ENCODE data around the gene SERINC3. TPM values are rescaled to one million over a fixed set of nuclear protein-coding genes. Genes with fewer than 3 reads are reported as not detected.

The SERINC3 gene
- total RNA-seq, 1 experiment from 2014 or later: 41.3 TPM

DNA sequence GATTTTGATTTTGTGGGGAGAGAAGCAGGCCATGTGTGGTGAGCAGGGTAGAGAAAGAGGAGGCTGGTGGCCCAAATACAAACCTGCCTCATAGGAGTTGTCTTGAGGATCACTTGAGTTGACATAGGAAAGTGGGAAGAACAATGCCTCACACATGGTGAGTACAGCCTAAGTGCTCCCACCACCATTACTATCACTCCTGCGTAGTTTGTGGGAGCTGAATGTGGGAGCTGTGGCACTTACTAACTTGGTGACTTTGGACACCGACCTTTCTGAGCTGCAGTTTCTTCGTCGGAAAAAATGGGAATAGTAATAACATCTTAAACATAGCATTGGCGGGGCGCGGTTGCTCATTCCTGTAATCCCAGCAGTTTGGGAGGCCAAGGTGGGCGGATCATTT lies 25.5 kb upstream of the SERINC3 start:
- DNase-seq (ENCODE audit: low spot score) (no peak), ATAC-seq (no peak)
- H3K9me3 Mint-ChIP-seq: no peaks in the 10 kb centered on the region
- no peaks in the 10 kb centered on the region for H3K27me3 Mint-ChIP-seq (ENCODE audit: low read depth)
- CTCF ChIA-PET: no interaction called here
- TF ChIP-seq, protein P1, sequence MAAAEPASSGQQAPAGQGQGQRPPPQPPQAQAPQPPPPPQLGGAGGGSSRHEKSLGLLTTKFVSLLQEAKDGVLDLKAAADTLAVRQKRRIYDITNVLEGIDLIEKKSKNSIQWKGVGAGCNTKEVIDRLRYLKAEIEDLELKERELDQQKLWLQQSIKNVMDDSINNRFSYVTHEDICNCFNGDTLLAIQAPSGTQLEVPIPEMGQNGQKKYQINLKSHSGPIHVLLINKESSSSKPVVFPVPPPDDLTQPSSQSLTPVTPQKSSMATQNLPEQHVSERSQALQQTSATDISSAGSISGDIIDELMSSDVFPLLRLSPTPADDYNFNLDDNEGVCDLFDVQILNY (CRISPR knock-in tag; IDR thresholded peaks at IDR 0.05): no peak
- TF ChIP-seq TCF7 (CRISPR knock-in tag; IDR thresholded peaks at IDR 0.05; ENCODE audit: low read depth) (no peak), TP53 (CRISPR knock-in tag; IDR thresholded peaks at IDR 0.05) (no peak), ZNF671 (CRISPR knock-in tag; IDR thresholded peaks at IDR 0.05) (no peak)
- POLR2A ChIA-PET: no interaction called here
- no peak overlapping the region for H3K4me3 Mint-ChIP-seq
- peak overlapping the region; percentile 59; the same call in 1 of the 2 replicates for H3K27ac Mint-ChIP-seq
- H3K36me3 Mint-ChIP-seq: no peaks in the 10 kb centered on the region
- peaks cover 2% of the 10 kb centered on the region; the same call in 1 of the 2 replicates for H3K4me1 Mint-ChIP-seq

DNA sequence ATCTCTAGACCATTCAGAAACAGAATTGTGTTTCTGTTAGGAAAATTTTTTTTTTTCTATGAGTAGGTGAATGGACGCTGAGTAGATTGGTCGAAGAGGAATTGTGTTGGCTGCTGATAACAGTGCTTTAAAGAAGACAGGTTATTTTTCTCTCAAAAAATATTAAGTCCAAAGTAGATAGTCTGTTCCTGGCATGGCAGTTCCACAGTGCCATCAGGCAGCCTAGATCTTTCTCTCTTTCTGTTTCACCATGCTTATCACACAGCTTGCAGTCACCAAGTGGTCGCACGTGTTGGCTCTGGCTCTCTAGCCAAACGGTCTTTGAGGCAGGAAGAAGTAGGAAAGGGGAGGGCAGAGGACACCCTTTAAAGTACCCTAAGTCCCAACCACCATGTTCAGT lies 22.4 kb upstream of the SERINC3 start:
- H3K9me3 Mint-ChIP-seq: no peaks in the 10 kb centered on the region
- DNase-seq (ENCODE audit: low spot score): no peak
- no peak for ATAC-seq
- ChIA-PET CTCF (no interaction called here), POLR2A (no interaction called here)
- peak overlapping the region; percentile 39; the same call in 1 of the 2 replicates for H3K27ac Mint-ChIP-seq
- no peaks in the 10 kb centered on the region for H3K27me3 Mint-ChIP-seq (ENCODE audit: low read depth)
- peaks cover 6% of the 10 kb centered on the region for H3K4me1 Mint-ChIP-seq
- H3K36me3 Mint-ChIP-seq: no peaks in the 10 kb centered on the region
- TF ChIP-seq, protein P2, sequence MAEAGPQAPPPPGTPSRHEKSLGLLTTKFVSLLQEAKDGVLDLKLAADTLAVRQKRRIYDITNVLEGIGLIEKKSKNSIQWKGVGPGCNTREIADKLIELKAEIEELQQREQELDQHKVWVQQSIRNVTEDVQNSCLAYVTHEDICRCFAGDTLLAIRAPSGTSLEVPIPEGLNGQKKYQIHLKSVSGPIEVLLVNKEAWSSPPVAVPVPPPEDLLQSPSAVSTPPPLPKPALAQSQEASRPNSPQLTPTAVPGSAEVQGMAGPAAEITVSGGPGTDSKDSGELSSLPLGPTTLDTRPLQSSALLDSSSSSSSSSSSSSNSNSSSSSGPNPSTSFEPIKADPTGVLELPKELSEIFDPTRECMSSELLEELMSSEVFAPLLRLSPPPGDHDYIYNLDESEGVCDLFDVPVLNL (CRISPR knock-in tag; IDR thresholded peaks at IDR 0.05; ENCODE audit: borderline replicate concordance, low read depth): no peak
- no peak overlapping the region for H3K4me3 Mint-ChIP-seq

DNA sequence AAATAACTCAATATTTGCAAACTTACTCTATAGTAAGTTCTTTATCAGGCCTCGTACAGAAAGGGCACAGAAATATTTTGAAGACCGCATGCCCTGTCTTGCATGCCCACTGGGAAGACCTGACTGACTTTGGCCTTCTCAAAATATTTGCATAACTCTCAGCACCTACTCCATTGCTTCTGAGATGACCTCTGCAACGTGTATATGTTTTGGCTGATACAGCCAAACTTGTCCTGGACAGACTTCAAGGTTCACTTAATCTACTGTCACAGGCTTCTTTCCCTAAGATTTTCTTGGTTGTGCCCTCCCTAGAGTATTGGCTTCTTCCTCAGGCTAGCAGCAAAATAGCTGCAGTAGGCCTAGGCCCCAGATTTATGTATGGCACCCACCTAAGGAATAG lies 21.5 kb upstream of the SERINC3 start:
- ChIA-PET POLR2A (interaction anchor here (0.6 to 0.7 kb wide), 2 partner anchors 43 to 1205 kb away, joined by 3 to 7 read pairs; no protein-coding TSS in a partner anchor), CTCF (no interaction called here)
- no peaks in the 10 kb centered on the region for H3K9me3 Mint-ChIP-seq
- no peaks in the 10 kb centered on the region for H3K36me3 Mint-ChIP-seq
- H3K4me1 Mint-ChIP-seq: peaks cover 6% of the 10 kb centered on the region
- TF ChIP-seq ZNF671 (CRISPR knock-in tag; IDR thresholded peaks at IDR 0.05) (no peak), ETV6 (CRISPR knock-in tag; IDR thresholded peaks at IDR 0.05) (no peak), GRHL2 (CRISPR knock-in tag; IDR thresholded peaks at IDR 0.05; ENCODE audit: insufficient replicate concordance, severe bottlenecking) (no peak), FOXP1 (CRISPR knock-in tag; IDR thresholded peaks at IDR 0.05; ENCODE audit: borderline replicate concordance) (no peak), RELA (CRISPR knock-in tag; IDR thresholded peaks at IDR 0.05; ENCODE audit: borderline replicate concordance) (no peak), TEAD4 (CRISPR knock-in tag; IDR thresholded peaks at IDR 0.05) (no peak), TCF7 (CRISPR knock-in tag; IDR thresholded peaks at IDR 0.05; ENCODE audit: low read depth) (no peak), ZNF138 (CRISPR knock-in tag; conservative IDR thresholded peaks at IDR 0.05) (no peak), CBFB (CRISPR knock-in tag; IDR thresholded peaks at IDR 0.05; ENCODE audit: low read depth) (no peak), ATF1 (CRISPR knock-in tag; IDR thresholded peaks at IDR 0.05) (no peak)
- TF ChIP-seq, protein P3, sequence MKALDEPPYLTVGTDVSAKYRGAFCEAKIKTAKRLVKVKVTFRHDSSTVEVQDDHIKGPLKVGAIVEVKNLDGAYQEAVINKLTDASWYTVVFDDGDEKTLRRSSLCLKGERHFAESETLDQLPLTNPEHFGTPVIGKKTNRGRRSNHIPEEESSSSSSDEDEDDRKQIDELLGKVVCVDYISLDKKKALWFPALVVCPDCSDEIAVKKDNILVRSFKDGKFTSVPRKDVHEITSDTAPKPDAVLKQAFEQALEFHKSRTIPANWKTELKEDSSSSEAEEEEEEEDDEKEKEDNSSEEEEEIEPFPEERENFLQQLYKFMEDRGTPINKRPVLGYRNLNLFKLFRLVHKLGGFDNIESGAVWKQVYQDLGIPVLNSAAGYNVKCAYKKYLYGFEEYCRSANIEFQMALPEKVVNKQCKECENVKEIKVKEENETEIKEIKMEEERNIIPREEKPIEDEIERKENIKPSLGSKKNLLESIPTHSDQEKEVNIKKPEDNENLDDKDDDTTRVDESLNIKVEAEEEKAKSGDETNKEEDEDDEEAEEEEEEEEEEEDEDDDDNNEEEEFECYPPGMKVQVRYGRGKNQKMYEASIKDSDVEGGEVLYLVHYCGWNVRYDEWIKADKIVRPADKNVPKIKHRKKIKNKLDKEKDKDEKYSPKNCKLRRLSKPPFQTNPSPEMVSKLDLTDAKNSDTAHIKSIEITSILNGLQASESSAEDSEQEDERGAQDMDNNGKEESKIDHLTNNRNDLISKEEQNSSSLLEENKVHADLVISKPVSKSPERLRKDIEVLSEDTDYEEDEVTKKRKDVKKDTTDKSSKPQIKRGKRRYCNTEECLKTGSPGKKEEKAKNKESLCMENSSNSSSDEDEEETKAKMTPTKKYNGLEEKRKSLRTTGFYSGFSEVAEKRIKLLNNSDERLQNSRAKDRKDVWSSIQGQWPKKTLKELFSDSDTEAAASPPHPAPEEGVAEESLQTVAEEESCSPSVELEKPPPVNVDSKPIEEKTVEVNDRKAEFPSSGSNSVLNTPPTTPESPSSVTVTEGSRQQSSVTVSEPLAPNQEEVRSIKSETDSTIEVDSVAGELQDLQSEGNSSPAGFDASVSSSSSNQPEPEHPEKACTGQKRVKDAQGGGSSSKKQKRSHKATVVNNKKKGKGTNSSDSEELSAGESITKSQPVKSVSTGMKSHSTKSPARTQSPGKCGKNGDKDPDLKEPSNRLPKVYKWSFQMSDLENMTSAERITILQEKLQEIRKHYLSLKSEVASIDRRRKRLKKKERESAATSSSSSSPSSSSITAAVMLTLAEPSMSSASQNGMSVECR (CRISPR knock-in tag; IDR thresholded peaks at IDR 0.05; ENCODE audit: borderline replicate concordance): no peak
- TF ChIP-seq, protein P4, sequence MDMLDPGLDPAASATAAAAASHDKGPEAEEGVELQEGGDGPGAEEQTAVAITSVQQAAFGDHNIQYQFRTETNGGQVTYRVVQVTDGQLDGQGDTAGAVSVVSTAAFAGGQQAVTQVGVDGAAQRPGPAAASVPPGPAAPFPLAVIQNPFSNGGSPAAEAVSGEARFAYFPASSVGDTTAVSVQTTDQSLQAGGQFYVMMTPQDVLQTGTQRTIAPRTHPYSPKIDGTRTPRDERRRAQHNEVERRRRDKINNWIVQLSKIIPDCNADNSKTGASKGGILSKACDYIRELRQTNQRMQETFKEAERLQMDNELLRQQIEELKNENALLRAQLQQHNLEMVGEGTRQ (CRISPR knock-in tag; IDR thresholded peaks at IDR 0.05): no peak
- TF ChIP-seq, protein P5, sequence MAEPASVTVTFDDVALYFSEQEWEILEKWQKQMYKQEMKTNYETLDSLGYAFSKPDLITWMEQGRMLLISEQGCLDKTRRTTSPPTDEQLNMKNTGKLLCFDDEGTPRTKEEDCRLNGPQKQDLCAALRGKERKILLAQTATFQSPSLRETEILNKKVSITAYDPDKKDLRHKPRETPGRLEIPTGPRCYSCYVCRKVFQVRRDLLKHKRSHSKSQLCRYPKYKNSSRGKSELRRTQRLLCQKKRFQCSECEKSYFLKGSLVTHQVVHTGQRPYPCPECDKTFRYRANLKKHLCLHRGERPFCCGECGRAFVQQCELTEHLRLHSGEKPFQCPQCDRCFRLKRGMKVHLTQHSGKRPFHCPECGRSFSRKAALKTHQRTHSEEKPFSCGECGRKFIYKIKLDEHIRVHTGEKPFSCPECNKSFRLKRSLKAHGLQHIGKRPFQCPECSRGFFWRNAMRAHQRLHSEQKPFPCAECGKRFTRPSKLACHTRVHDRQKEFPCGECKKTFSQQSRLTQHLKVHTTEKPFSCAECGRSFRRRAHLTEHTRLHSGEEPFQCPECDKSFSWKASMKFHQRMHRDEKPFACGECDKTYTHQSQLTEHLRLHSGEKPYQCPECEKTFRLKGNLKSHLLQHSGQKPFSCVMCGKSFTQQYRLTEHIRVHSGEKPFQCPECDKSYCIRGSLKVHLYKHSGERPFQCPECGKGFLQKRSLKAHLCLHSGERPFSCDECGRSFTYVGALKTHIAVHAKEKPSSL (CRISPR knock-in tag; conservative IDR thresholded peaks at IDR 0.05): no peak
- TF ChIP-seq, protein P6, sequence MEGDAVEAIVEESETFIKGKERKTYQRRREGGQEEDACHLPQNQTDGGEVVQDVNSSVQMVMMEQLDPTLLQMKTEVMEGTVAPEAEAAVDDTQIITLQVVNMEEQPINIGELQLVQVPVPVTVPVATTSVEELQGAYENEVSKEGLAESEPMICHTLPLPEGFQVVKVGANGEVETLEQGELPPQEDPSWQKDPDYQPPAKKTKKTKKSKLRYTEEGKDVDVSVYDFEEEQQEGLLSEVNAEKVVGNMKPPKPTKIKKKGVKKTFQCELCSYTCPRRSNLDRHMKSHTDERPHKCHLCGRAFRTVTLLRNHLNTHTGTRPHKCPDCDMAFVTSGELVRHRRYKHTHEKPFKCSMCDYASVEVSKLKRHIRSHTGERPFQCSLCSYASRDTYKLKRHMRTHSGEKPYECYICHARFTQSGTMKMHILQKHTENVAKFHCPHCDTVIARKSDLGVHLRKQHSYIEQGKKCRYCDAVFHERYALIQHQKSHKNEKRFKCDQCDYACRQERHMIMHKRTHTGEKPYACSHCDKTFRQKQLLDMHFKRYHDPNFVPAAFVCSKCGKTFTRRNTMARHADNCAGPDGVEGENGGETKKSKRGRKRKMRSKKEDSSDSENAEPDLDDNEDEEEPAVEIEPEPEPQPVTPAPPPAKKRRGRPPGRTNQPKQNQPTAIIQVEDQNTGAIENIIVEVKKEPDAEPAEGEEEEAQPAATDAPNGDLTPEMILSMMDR (IDR thresholded peaks at IDR 0.05): no peak
- TF ChIP-seq, protein P7, sequence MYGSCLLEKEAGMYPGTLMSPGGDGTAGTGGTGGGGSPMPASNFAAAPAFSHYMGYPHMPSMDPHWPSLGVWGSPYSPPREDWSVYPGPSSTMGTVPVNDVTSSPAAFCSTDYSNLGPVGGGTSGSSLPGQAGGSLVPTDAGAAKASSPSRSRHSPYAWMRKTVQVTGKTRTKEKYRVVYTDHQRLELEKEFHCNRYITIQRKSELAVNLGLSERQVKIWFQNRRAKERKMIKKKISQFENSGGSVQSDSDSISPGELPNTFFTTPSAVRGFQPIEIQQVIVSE (CRISPR knock-in tag; IDR thresholded peaks at IDR 0.05; ENCODE audit: borderline replicate concordance): no peak
- H3K4me3 Mint-ChIP-seq: no peak overlapping the region
- H3K27me3 Mint-ChIP-seq (ENCODE audit: low read depth): no peaks in the 10 kb centered on the region
- DNase-seq (ENCODE audit: low spot score): no peak
- ATAC-seq: no peak
- H3K27ac Mint-ChIP-seq: no peak overlapping the region

Data from WTC11 (cell line).